Adrenal gland (tissue), 12 donors: ENCODE measurements around the gene CFAP47. TPM values are rescaled to one million over a fixed set of nuclear protein-coding genes. Genes with fewer than 3 reads are reported as not detected.

Source experiments
- DNase-seq, 7 donors: peaks; one replicate each; pipeline ENCODE4 v3.0.0-alpha.2; 2019 to 2020
- H3K27ac ChIP-seq, 5 donors: fragments of 200-600 bp; sonication (generic) in 4 of 5; 1 replicate in 3 of 5; 2 replicates in 2 of 5; pipeline versions ENCODE4 v1.5.1 to v1.8.0; 2016 to 2020; ENCODE audit warnings: mild to moderate bottlenecking in 1 of 5
- H3K27me3 ChIP-seq: fragments of 200-600 bp; 2 replicates; pipeline ENCODE4 v1.8.0; 2021
- H3K36me3 ChIP-seq, 2 donors: fragments of 200-600 bp; replicated peaks in 1 of 2; 1 replicate in 1 of 2; 2 replicates in 1 of 2; pipeline versions ENCODE4 v1.5.1 to v1.8.0; 2018 to 2022
- H3K4me1 ChIP-seq, 2 donors: fragments of 200-600 bp; replicated peaks in 1 of 2; 1 replicate in 1 of 2; 2 replicates in 1 of 2; pipeline versions ENCODE4 v1.5.1 to v1.8.0; 2018 to 2021
- H3K4me3 ChIP-seq, 4 donors: fragments of 200-600 bp; sonication (generic) in 3 of 4; one replicate each; pipeline ENCODE4 v1.5.1; 2016 to 2018
- H3K9me3 ChIP-seq, 3 donors: fragments of 200-600 bp; sonication (generic) in 1 of 3; replicated peaks in 1 of 3; 1 replicate in 2 of 3; 2 replicates in 1 of 3; pipeline versions ENCODE4 v1.5.1 to v1.8.0; 2016 to 2021
- CTCF ChIP-seq, 6 experiments: fragments of 450-650 bp in 4 of 6; fragments of 200-600 bp in 2 of 6; sonication (generic) in 1 of 6; IDR thresholded peaks; 1 replicate in 5 of 6; 2 replicates in 1 of 6; pipeline versions ENCODE4 v1.5.1 to v1.8.0; 2016 to 2021; ENCODE audit warnings: antibody characterized with exemption in 6 of 6, mild to moderate bottlenecking in 2 of 6, moderate library complexity in 1 of 6
- POLR2A ChIP-seq, 2 donors: fragments of 450-650 bp; IDR thresholded peaks; one replicate each; pipeline ENCODE4 v1.6.1; 2017; ENCODE audit warnings: antibody characterized with exemption in 2 of 2, mild to moderate bottlenecking in 2 of 2, moderate library complexity in 1 of 2
- WGBS, 4 donors: extraction: QIAGEN DNeasy Blood & Tissue Kit in 2 of 4; methylation state at CpG; one replicate each; pipeline versions ENCODE4 v1.1.5 to v1.1.7; 2013 to 2017; 5-methylcytosine and 5-hydroxymethylcytosine counted together
- intact Hi-C, 2 donors: fragments of 100-400 bp; cut with DNase I; formaldehyde crosslinking; loops; one replicate each; pipeline versions ENCODE4 v1.14.1 to v1.15.0; 2022 to 2023
- polyA plus RNA-seq, 3 donors: library from polyadenylated mRNA; stranded (reverse); fragments of 200-250 nt in 2 of 3; fragments of 350-450 nt in 1 of 3; fragmentation: Illumina TruSeq in 1 of 3; extraction: RNeasy Lipid Tissue Mini Kit (QIAGEN cat#74804) in 1 of 3; gene quantifications; one replicate each; pipeline ENCODE4 v1.2.3, GENCODE V29; 2013 to 2014
- total RNA-seq, 9 donors: library from RNA; depleted of rRNA in 4 of 9; stranded (reverse); fragments of >200 nt in 4 of 9; fragments of 120-200 nt in 1 of 9; fragmentation: NEBNext Ultra II Directional in 1 of 9; extraction: Animal tissue kit (Norgen Biotek cat#: 25700) in 1 of 9; gene quantifications; one replicate each; pipeline versions ENCODE4 v1.1.0 to v1.2.4, GENCODE V29; 2013 to 2023
- donor health status: healthy with polysubstance abuse.
- donor health status: Bipolar disorder and iron deficiency.
- donor health status: DM: yes; HTN: yes; CAD: no.
- donor health status: DM: no; HTN: no; CAD: no.
- donor health status: DM: no; HTN: no; CAD: no.
- donor health status: DM: yes; HTN: yes; CAD: no.

CFAP47 gene
- total and polyA plus RNA-seq, 12 donors = 0.03 to 3.7 (median 0.14) TPM; not detected in 5

- no peaks in the 10 kb centered on the region for H3K27me3 ChIP-seq
- H3K4me3 ChIP-seq = no peak overlapping the region
- WGBS, 4 donors = 73 to 81% (median 76%) methylated on average over 2 of the region's 2 CpGs
- H3K4me1 ChIP-seq = no peaks in the 10 kb centered on the region
- H3K27ac ChIP-seq = no peak overlapping the region
- intact Hi-C loops = no loop called here
- no peak for TF ChIP-seq POLR2A (IDR thresholded peaks at IDR 0.05)
- TF ChIP-seq CTCF (IDR thresholded peaks at IDR 0.05) = no peak
- no peaks in the 10 kb centered on the region for H3K36me3 ChIP-seq
- DNase-seq = no peak
- H3K9me3 ChIP-seq = no peaks in the 10 kb centered on the region
Measured at GRCh38 chrX:36102425-36102824, 182.9 kb downstream of the CFAP47 start.

- no peak for TF ChIP-seq CTCF (IDR thresholded peaks at IDR 0.05)
- TF ChIP-seq POLR2A (IDR thresholded peaks at IDR 0.05) = no peak
- Histone ChIP-seq H3K4me1 (no peaks in the 10 kb centered on the region), H3K9me3 (no peaks in the 10 kb centered on the region), H3K4me3 (no peak overlapping the region), H3K27me3 (no peaks in the 10 kb centered on the region), H3K36me3 (no peaks in the 10 kb centered on the region), H3K27ac (no peak overlapping the region)
- intact Hi-C loops = no loop called here
- WGBS, 4 donors = 57 to 80% (median 64%) methylated on average over 5 of the region's 5 CpGs
- no peak for DNase-seq
Measured at GRCh38 chrX:36116222-36116621, 196.7 kb downstream of the CFAP47 start.

- Histone ChIP-seq H3K27me3 (no peaks in the 10 kb centered on the region), H3K9me3 (no peaks in the 10 kb centered on the region), H3K4me1 (no peaks in the 10 kb centered on the region), H3K27ac (no peak overlapping the region), H3K4me3 (no peak overlapping the region), H3K36me3 (no peaks in the 10 kb centered on the region)
- DNase-seq = no peak
- no peak for TF ChIP-seq CTCF (IDR thresholded peaks at IDR 0.05)
- TF ChIP-seq POLR2A (IDR thresholded peaks at IDR 0.05) = no peak
- intact Hi-C loops = no loop called here
- WGBS, 4 donors = 56 to 65% (median 60%) methylated on average over 7 of the region's 7 CpGs
Measured at GRCh38 chrX:36159254-36159653, 239.7 kb downstream of the CFAP47 start.

- Histone ChIP-seq H3K27me3 (no peaks in the 10 kb centered on the region), H3K9me3 (no peaks in the 10 kb centered on the region), H3K4me3 (no peak overlapping the region), H3K36me3 (no peaks in the 10 kb centered on the region), H3K4me1 (no peaks in the 10 kb centered on the region), H3K27ac (no peak overlapping the region)
- DNase-seq = no peak
- no peak for TF ChIP-seq POLR2A (IDR thresholded peaks at IDR 0.05)
- TF ChIP-seq CTCF (IDR thresholded peaks at IDR 0.05) = no peak
- intact Hi-C loops = no loop called here
Measured at GRCh38 chrX:36160081-36160480, 240.5 kb downstream of the CFAP47 start.
